Measurements from ENCODE around the gene AKAP3. TPM values are rescaled to one million over a fixed set of nuclear protein-coding genes. Genes with fewer than 3 reads are reported as not detected.

Gene AKAP3
- total RNA-seq, 1 donor from 2014 or later, result 2.4 TPM

DNA sequence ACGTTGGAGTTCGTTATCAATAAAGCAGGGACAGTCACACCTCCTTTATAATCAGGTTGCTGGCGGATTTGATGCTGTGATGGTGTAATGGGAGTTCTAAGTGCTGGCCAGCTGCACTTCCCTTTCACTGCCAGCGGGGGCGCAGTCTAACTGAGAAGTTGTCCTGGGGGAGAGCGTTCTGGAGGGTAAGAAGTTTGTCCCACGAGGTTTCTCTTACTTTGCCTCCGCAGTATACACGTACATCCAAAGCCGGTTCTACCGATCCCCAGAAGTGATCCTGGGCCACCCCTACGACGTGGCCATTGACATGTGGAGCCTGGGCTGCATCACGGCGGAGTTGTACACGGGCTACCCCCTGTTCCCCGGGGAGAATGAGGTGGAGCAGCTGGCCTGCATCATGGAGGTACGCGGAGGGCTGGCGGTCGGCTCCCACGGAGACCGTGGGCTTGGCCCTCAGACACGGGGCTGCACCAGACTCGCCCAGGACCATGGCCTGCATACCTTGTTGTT is 44.1 kb downstream of the AKAP3 start:
- intact Hi-C loops (cut with DNase I), result no loop called here
- DNase-seq (ENCODE audit: low spot score), result peak; percentile 82
- ATAC-seq, result peak; percentile 95

DNA sequence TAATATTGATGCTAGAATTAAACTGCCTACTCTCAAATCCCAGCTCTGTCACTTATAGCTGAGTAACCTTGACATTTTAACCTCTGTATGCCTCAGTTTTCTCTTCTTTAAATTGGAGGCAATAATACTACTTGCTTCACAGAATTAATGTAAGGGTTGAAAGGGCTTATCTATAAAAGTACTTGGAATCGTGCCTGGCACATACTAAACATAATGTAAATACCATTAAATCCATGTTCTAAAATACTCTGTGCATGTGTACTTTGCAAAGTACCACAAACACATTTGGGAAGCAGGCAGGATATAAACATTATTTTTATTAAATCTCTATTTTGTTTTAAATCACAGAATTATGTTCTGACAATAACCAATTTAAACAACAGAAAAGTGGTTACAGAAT is 44.9 kb downstream of the AKAP3 start:
- ATAC-seq (no peak), DNase-seq (ENCODE audit: low spot score) (no peak)
- intact Hi-C loops (cut with DNase I), result no loop called here

- ATAC-seq, result no peak
- intact Hi-C loops (cut with DNase I), result no loop called here
- no peak for DNase-seq (ENCODE audit: low spot score)
Measured at GRCh38 chr12:4603421-4603820, 45.4 kb downstream of the AKAP3 start.

DNA sequence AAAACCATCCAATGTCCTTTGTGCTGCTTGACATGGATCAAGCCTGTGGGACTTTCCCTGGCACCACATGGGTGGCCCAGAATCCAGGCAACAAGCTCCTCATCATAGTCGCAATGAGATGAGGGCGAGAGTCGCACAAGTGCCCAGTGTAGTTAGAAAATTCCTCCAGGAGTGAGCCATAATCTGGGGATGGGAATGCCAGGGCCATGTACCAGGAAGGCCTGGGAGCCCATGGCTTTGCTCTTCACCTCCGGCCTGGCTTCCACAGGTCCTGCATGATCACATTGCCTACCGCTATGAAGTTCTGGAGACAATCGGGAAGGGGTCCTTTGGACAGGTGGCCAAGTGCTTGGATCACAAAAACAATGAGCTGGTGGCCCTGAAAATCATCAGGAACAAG is 53.0 kb downstream of the AKAP3 start:
- DNase-seq (ENCODE audit: low spot score) (no peak), ATAC-seq (no peak)
- intact Hi-C loops (cut with DNase I), result no loop called here

GRCh38 chr12:4591180-4591687 is 57.6 kb downstream of the AKAP3 start:
- DNase-seq (ENCODE audit: low spot score) (no peak), ATAC-seq (no peak)
- intact Hi-C loops (cut with DNase I), result no loop called here

- intact Hi-C loops (cut with DNase I), result no loop called here
- ATAC-seq (no peak), DNase-seq (ENCODE audit: low spot score) (no peak)
Measured at GRCh38 chr12:4589941-4590340, 58.9 kb downstream of the AKAP3 start.

- intact Hi-C loops (cut with DNase I), result no loop called here
- DNase-seq (ENCODE audit: low spot score) (no peak), ATAC-seq (no peak)
Measured at GRCh38 chr12:4588916-4589315, 59.9 kb downstream of the AKAP3 start.

GRCh38 chr12:4587108-4587507 is 61.7 kb downstream of the AKAP3 start:
- intact Hi-C loops (cut with DNase I), result no loop called here
- ATAC-seq, result no peak
- no peak for DNase-seq (ENCODE audit: low spot score)

DNA sequence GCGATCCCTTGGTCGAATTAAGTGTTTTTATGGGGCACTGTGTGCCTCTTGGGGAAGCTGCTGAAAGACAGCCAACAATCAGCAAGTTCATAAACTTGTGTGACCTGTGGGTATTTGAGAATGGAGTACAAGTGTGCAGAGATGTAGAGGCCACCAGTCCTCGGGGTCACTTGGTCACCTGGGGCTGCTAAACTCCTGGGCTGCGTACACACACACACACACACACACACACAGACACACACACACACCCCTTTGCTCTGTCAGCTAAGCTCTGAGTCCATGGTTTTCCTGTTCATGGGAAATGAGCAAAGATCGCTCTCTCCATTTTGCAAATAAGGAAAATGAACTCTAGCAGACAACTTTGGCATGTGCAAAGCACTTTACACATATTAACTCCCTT is 62.4 kb downstream of the AKAP3 start:
- intact Hi-C loops (cut with DNase I), result no loop called here
- ATAC-seq, result no peak
- no peak for DNase-seq (ENCODE audit: low spot score)

DNA sequence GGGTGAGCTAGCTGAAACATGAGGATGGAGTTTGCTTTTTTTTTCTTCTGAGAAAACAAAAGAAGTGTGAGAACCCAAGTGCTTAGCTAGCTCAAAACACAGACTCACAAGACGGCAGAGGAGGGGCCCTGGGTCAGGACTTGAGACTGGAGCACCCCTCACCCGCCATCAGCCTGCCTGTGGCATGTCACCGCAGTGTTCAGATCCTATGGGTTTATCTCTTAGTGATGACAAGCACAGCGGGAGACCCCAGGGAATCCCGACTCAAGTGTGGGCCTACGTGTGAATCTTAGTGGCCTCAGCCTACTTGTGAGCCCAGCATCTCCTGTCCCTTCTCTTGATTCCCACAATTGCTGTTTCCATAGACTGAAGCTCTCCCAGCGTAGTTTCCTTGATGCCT is 64.0 kb downstream of the AKAP3 start:
- intact Hi-C loops (cut with DNase I), result no loop called here
- DNase-seq (ENCODE audit: low spot score) (no peak), ATAC-seq (no peak)

DNA sequence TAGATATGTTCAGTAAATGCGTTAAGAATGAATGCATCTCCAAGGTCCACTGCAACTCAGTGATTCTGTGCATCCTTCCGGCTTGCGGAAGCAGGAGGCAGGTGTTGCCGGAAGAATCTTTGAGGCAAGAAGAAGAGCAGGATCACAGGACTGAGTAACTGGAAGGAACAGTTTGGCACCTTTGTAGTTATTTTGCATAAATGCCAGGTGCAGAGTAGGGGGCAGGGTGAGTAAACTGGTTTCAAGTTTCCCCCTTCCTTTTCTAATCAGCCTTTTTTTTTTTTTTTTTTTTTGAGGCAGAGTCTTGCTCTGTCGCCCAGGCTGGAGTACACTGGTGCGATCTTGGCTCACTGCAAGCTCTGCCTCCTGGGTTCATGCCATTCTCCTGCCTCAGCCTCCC is 64.6 kb downstream of the AKAP3 start:
- ATAC-seq, result no peak
- intact Hi-C loops (cut with DNase I), result no loop called here
- no peak for DNase-seq (ENCODE audit: low spot score)

DNA sequence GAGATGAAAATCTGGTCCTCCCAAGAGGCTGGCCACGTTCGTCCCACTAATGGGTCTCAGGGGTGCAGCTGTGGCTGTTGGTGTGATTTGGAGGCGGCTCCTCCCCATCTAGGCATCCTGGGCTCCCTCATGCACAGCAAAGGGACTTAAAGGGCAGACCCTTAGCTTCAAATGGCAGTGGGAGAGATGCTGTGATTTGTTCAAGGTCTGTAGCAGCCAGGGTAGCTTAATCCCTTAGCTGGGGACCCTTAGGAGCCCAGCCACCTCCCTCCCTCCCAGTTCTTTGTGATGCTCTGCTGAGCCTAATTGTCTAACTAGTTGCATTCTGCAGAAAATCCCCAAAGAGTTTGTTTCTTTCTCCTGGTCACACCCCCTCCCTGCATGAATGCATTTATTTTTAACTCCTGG is 68.6 kb downstream of the AKAP3 start:
- intact Hi-C loops (cut with DNase I), result no loop called here
- ATAC-seq (no peak), DNase-seq (ENCODE audit: low spot score) (no peak)

DNA sequence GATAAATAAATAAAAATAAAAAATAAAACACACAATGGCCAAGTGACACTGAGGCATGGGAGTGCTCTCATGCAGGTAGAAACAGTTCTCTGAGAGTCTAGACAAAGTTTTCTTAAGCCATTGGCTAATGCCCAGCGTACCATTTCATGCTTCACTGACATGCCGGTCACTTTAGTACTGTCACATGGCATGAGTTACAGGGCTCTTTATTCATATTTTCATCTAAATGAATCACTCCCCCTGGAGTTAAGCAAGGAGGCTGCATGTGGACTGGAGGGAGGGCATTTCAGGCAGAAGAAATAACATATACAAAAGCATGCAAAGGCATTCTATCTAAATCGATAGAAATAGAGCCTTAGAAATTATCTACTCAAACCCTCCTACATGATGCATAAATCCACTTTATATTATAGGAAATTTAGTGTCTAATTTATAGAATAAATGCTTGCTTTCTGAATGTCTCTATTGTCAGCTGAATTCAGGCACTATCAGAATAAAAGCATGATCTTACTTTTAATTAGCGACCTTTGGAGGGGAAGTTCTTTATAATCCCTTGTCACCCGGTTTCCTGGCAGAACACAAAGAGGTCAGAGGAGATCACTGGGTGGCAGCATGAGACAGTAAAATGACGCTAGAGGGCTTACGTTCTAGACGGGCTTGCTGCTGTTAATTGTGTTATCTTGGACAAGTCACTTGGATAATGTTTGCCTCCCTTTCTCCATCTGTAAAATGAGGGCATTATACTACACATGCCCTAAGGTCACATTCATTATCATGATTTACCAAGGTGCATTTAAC is 69.3 kb downstream of the AKAP3 start:
- peak; percentile 32 for ATAC-seq
- intact Hi-C loops (cut with DNase I), result no loop called here
- DNase-seq (ENCODE audit: low spot score), result no peak

DNA sequence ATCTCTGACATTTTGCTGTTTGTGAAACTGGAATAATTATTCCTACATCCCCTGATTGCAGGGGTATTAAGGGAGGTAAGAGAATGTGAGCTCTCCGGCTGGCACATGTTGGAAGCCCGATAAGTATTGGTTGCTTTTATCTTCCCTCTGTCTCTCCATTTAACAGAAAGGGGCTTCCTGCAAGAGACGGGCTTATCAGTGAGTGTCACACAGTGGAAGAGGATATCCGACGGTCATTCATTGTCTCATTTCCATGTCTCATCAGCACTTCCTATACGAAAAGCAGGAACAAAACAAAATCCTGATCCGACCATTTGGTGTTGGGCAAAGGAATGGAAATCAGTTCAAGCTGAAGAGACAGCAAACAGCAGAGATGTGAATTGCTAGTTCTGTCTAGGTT is 76.2 kb downstream of the AKAP3 start:
- no peak for ATAC-seq

GRCh38 chr12:4569261-4569660 is 79.6 kb downstream of the AKAP3 start:
- ATAC-seq, result no peak
- no peak for DNase-seq (ENCODE audit: low spot score)
- intact Hi-C loops (cut with DNase I), result no loop called here

More for the DNA sequence above, 76.2 kb downstream of the AKAP3 start:
- intact Hi-C loops (cut with DNase I), result no loop called here
- DNase-seq (ENCODE audit: low spot score), result no peak

DNA sequence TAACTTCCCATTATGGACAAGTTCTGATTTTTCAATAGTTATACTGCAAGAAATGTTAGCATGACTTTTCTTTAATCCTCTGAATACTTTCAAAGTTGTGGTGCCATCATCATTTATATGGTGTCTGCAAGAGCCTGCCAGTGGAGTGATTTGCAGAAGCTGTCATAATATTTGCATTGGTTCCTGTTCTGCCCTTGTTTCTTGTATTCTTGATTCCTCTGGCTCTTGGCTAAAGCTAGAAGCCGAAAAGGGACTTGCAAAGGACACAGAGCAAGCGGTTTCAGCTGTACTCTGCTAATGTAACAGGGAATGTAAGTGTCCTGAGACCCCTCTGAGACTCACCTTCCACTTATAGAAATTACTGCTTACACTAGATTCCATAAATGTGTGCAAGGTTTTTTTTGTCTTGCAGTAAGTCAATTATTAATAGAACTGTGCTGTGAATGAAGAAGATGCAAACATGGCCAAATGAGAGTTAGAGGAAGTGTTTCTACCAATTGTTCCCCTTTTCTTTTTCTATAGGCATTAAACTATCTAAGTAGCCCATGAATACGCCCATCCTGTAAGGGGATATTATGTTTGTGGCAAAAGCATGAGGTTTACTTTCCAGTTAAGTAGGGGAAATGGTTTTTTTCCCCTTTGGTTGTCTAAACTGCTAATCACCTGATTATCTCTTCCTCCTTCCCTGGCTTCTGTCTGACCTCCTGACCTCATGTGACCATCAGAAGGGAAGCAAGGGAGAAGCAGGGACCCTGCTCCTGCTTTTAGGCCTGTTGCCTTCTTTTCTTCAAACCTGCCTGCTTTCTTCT is 81.6 kb downstream of the AKAP3 start:
- no peak for DNase-seq (ENCODE audit: low spot score)
- intact Hi-C loops (cut with DNase I), result no loop called here
- ATAC-seq, result peak; percentile 64

DNA sequence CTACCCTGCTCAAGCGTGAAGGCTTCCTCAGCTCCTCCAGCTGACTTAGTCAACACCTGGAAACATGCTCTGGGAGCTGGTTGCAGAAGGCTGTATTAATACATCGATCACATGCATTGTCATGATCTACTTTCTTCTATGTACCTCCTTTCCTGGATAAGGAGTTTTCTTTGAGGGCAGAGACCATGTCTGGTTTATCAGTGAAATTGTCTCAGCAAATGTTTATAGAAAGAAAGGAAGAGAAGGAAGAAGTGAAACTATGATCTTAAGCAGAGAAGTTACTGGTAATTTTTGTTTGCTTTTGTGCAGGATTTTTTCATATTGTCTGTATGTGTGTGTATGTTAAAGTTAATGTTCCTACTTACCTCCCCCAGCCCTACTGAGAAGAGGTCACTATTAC is 82.4 kb downstream of the AKAP3 start:
- DNase-seq (ENCODE audit: low spot score), result no peak

More for the DNA sequence above, 82.4 kb downstream of the AKAP3 start:
- intact Hi-C loops (cut with DNase I), result no loop called here
- ATAC-seq, result no peak
